ENCODE measurements around the gene PFN3. TPM values are rescaled to one million over a fixed set of nuclear protein-coding genes. Genes with fewer than 3 reads are reported as not detected.

The PFN3 gene
- total and polyA plus RNA-seq, 8 donors: not detected

- Histone ChIP-seq H3K27ac (peak overlapping the region; percentile 50 to 74 (median 68)), H3K9me3 (no peaks in the 10 kb centered on the region), H3K36me3 (peaks cover 0 to 9% (median 2%) of the 10 kb centered on the region in 4 donors), H3K4me3 (peak overlapping the region; percentile 32 to 55 (median 44)), H3K4me1 (peaks cover 45 to 71% (median 60%) of the 10 kb centered on the region in 4 donors), H3K27me3 (no peaks in the 10 kb centered on the region)
- 14 to 48% (median 17%) methylated on average over 11 to 42 of the region's 42 CpGs for whole genome bisulfite sequencing, 5 donors
- DNase-seq: peak; percentile 89 to 92
- intact Hi-C loops (cut with DNase I; ENCODE audit: low total_unique reads): loop anchor here (10.0 kb wide), 1 partner anchor 46 kb away; no protein-coding TSS in a partner anchor
- TF ChIP-seq, protein P1, sequence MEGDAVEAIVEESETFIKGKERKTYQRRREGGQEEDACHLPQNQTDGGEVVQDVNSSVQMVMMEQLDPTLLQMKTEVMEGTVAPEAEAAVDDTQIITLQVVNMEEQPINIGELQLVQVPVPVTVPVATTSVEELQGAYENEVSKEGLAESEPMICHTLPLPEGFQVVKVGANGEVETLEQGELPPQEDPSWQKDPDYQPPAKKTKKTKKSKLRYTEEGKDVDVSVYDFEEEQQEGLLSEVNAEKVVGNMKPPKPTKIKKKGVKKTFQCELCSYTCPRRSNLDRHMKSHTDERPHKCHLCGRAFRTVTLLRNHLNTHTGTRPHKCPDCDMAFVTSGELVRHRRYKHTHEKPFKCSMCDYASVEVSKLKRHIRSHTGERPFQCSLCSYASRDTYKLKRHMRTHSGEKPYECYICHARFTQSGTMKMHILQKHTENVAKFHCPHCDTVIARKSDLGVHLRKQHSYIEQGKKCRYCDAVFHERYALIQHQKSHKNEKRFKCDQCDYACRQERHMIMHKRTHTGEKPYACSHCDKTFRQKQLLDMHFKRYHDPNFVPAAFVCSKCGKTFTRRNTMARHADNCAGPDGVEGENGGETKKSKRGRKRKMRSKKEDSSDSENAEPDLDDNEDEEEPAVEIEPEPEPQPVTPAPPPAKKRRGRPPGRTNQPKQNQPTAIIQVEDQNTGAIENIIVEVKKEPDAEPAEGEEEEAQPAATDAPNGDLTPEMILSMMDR (IDR thresholded peaks at IDR 0.05): peak in 4 of 7 experiments; percentile 35 to 58 (median 44)
- TF ChIP-seq POLR2AphosphoS5 (IDR thresholded peaks at IDR 0.05): peak in 1 of 3 donors; percentile 64
- no peak for TF ChIP-seq POLR2A (IDR thresholded peaks at IDR 0.05)
- TF ChIP-seq EP300 (IDR thresholded peaks at IDR 0.05): no peak
Measured at GRCh38 chr5:177370488-177371119, 29.9 kb downstream of the PFN3 start.

DNA sequence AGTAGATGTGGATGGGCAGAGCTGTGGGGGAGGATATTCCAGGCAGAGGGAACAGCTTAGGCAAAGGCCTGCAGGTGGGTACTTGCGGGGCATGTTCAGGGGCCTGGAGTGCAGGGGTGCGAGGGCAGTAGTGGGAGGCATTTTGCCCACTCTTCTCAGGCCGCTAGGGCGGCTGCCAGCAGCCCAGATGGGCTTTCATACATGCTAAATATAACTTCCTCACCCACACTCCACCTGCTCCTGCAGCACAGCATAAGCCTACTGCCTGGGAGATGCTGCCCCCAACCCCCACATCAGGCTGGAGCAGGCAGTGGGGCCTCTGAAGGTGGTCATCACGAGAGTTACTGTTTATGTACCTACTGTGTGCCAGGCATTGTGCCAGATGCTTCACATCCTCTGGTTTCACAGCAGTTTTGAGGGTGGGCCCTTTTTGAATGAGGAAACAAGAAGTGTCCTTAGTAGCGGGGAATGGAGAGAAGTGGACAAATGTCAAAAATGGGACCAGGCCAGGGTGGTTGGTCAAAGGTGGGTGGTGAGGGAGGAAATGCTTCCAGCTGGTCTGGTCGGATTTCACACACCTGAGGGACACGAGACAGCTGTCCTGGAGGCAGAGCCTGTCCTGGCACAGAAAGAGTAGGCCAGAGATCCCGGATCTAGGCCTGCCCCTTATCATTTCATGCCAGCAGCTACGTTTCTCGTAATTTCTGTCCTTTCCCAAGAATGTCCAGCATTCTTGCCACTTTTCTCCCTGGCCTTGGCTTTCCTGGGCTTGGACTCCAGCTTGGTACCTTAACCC is 30.6 kb downstream of the PFN3 start:
- peak overlapping the region; percentile 6 to 74 (median 51) for H3K27ac ChIP-seq
- DNase-seq: no peak
- 55 to 73% (median 68%) methylated on average over 11 of the region's 11 CpGs for WGBS, 5 donors
- no peaks in the 10 kb centered on the region for H3K27me3 ChIP-seq
- H3K4me1 ChIP-seq: peaks cover 50 to 78% (median 64%) of the 10 kb centered on the region in 4 donors
- H3K9me3 ChIP-seq: no peaks in the 10 kb centered on the region
- TF ChIP-seq EP300 (IDR thresholded peaks at IDR 0.05): no peak
- TF ChIP-seq POLR2A (IDR thresholded peaks at IDR 0.05): no peak
- TF ChIP-seq, protein P1 (IDR thresholded peaks at IDR 0.05): no peak
- TF ChIP-seq POLR2AphosphoS5 (IDR thresholded peaks at IDR 0.05): no peak
- H3K4me3 ChIP-seq: no peak overlapping the region
- intact Hi-C loops (cut with DNase I; ENCODE audit: low total_unique reads): loop anchor here (10.0 kb wide), 1 partner anchor 45 kb away; no protein-coding TSS in a partner anchor
- H3K36me3 ChIP-seq: peaks cover 0 to 9% (median 2%) of the 10 kb centered on the region in 4 donors

DNA sequence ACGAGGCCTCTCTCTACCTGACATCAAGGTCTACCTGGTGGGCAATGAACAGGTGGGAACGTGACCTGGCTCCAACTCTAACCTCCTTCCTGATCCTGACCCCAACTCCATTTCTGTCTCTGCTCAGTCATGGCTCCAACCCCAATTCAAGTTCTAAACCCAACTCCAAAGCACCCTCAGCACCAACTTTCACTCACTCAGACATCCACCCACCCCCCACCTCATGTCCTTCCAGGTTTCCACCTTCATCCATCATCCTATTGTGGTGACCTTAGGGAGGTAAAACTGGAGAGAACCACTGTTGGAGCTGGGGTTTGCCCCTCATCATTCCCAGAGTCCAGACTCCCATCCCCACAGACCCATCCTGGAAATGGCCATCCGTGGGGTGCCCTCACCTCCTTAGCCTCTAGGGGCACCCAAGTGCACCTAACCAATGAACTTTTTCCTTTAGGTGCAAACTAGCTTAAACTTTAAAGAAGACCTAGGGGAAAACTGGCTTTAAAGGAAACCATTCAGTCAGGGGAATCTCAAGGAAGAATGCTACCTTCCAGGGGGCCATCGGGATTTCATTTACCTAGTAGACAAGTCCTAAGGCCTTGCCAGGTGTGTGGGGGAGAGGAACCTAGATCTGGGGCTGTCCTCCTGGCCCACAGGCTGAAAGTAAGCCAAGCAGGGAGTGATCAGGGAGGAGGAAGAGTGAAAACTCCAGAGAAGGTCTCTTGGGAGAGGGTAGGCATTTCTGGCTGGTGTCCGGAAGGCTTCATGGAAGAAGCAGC is 31.4 kb downstream of the PFN3 start:
- peaks cover 51 to 86% (median 65%) of the 10 kb centered on the region in 4 donors for H3K4me1 ChIP-seq
- intact Hi-C loops (cut with DNase I; ENCODE audit: low total_unique reads): no loop called here
- H3K36me3 ChIP-seq: peaks cover 0 to 9% (median 2%) of the 10 kb centered on the region in 4 donors
- TF ChIP-seq, protein P1 (IDR thresholded peaks at IDR 0.05): peak in 4 of 7 experiments; percentile 36 to 57 (median 42)
- TF ChIP-seq EP300 (IDR thresholded peaks at IDR 0.05) (no peak), POLR2A (IDR thresholded peaks at IDR 0.05) (no peak)
- DNase-seq: no peak
- peak overlapping the region in 3 of 5 donors; percentile 5 to 43 (median 34) for H3K27ac ChIP-seq
- no peaks in the 10 kb centered on the region for H3K27me3 ChIP-seq
- H3K4me3 ChIP-seq: no peak overlapping the region
- H3K9me3 ChIP-seq: no peaks in the 10 kb centered on the region
- 65 to 74% (median 67%) methylated on average over 5 of the region's 5 CpGs for WGBS, 5 donors

Data from stomach (tissue), 9 donors.